DMS53 treated with DMSO at 0.1 percent for 48 hours (cell line): Measurements from ENCODE around the gene B9D2.
"Not testable (repeated sequence)": the region's sequence is repeated elsewhere in the genome, so short reads cannot be mapped to it uniquely, and the experiment has no call there.

Experiments used
- DNase-seq: peaks from one replicate; lab custom pipeline; 2025; ENCODE audit not compliant: unreplicated experiment; lab: John Stamatoyannopoulos, UW

Gene B9D2

GRCh38 chr19:41391618-41392017, 27.7 kb upstream of the B9D2 start:
- no peak for DNase-seq

- no peak for DNase-seq
Measured at GRCh38 chr19:41386442-41386841, 22.5 kb upstream of the B9D2 start.

- DNase-seq, result no peak
Measured at GRCh38 chr19:41384351-41384750, 20.4 kb upstream of the B9D2 start.

DNA sequence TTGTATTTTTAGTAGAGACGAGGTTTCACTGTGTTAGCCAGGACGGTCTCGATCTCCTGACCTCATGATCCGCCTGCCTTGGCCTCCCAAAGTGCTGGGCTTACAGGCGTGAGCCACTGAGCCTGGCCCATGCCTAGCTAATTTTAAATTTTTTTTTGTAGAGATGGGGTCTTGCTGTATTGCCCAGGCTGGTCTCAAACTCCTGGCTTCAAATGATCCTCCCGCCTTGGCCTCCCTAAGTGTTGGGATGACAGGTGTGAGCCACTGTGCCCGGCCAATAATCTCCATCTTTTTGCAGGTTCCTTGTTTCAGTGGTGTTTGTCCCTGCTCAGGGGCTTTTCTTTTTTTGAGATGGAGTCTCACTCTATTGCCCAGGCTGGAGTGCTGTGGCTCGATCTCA, 17.6 kb upstream of the B9D2 start:
- DNase-seq, result not testable (repeated sequence)

DNA sequence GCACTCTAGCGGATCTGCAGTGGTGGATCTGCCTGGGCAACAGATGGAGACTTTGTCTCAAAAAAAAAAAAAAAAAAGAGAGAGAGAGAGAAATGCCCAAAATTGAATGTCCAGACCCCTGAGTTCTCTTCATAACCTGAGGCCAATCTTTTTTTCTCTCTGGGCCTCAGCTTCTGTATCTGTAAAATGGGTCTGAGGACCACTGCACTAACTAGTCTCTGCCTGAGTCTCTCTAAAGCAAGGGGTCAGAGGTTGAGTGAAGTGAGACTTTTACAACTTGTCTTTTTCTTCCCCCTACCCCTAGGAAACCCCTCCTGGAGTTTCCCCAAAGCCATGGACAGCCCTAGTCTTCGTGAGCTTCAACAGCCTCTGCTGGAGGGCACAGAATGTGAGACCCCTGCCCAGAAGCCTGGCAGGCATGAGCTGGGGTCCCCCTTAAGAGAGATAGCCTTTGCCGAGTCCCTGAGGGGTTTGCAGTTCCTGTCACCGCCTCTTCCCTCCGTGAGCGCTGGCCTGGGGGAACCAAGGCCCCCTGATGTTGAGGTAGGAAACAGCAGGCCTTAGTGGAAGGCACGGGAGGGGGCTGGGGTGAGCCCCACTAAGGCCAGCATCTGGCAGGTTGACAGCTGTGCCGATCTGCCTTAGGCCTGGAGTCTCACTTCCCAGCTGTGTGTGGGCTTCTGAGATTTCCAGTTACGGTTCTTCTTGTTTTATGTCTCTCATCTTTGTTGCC, 14.2 kb upstream of the B9D2 start:
- DNase-seq, result no peak

GRCh38 chr19:41376998-41377365, 13.0 kb upstream of the B9D2 start:
- DNase-seq, result no peak

GRCh38 chr19:41376241-41376997, 12.5 kb upstream of the B9D2 start, which contains the start of gene TMEM91:
Gene TMEM91 (plus strand): TSS chr19:41376533. CDS start chr19:41378310, 1,777 bp downstream.
- peak; percentile 33 for DNase-seq

DNA sequence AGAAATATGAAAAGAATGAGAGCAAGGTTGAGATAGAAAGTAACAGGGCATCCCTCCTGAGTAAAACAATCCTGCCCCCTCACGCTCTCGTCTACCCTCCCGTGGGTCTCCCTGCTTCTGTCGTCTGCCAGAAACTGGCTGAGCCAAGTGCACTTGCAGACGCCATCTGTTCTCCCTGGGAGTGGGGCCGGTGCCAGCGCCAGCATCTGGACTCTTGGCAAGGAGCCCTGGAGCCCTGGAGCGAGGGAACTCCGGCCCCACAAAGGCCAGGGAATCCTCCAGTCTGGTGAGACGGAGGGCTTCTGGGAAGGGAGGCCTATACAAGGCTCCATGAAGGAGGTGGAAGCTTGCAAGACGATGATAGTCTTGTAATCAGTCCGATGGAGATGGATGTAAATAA, 10.0 kb upstream of the B9D2 start:
- DNase-seq, result peak; percentile 75

GRCh38 chr19:41372501-41372900, 8.6 kb upstream of the B9D2 start:
- DNase-seq, result no peak

GRCh38 chr19:41371541-41371940, 7.6 kb upstream of the B9D2 start:
- DNase-seq, result no peak

DNA sequence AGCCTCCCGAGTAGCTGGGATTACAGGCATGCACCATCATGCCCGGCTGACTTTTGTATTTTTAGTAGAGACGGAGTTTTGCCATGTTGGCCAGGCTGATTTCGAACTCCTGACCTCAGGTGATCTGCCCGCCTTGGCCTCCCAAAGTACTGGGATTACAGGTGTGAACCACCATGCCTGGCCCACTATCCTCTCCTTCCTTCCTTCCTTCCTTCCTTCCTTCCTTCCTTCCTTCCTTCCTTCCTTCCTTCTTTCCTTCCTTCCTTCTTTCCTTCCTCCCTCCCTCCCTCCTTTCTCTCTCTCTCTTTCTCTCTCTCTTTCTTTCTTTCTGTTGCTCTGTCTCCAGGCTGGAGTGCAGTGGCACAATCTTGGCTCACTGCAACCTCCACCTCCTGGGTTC, 7.2 kb upstream of the B9D2 start:
- DNase-seq, result not testable (repeated sequence)

GRCh38 chr19:41369769-41370168, 5.8 kb upstream of the B9D2 start:
- DNase-seq, result no peak

DNA sequence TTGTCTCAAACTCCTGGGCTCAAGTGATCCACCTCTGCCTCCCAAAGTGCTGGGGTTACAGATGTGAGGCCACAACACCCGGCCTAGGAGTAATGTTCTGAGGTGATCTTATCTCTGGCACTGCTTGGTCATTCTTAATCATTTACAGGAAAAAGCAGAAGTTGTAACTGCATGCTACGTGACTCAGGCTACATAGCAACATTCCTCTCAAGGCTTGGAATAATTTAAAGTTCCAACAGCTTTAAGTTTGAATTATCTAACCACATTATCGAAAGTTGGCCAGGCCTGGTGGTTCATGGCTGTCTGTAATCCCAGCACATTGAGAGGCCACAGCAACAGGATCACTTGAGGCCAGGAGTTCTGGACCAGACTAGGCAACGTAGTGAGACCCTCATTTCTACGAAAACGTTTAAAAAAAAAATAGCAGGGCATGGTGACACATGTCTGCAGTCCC, 3.9 kb upstream of the B9D2 start:
- no peak for DNase-seq

DNA sequence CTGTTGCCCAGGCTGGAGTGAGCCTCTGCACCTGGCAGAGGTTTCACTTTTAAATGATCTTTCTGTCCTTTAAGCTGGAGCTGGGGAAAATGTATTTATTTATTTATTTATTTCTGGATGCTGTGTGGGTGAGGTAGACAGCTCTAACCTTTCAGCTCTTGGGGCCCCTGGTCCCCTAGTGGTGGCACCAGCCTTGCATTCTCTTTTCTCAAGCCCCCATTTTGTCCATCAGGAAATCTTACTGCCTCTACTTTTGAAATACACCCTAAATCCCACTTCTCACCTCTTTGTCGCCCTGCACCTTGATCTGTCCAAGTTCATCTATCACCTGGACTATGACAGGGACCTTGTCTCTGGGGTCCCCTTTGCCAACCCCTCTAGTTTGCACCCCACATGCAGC, 2.1 kb upstream of the B9D2 start:
- no peak for DNase-seq

- no peak for DNase-seq
Measured at GRCh38 chr19:41364524-41365391, 809 bp upstream of the B9D2 start.

DNA sequence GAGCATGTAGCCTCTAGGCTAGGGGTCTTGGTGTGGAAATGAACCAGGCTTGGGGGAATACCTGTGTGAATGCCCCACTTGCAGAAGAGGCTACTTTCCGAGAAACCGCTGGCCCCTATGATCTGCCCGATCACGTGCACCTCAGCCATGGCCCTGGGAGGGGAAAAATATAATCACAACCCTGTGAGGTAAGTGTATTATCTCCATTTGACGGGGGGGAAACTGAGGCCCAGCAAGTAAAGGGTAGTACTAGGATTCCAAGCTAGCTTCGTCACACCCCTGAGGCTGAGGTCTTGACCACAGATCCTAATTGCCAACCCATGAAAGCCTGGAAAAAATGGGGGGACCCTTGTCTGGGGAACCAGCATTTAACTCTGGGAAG, 587 bp downstream of the B9D2 start:
- DNase-seq, result no peak

GRCh38 chr19:41362143-41362847, 1.7 kb downstream of the B9D2 start:
- DNase-seq, result peak; percentile 90

GRCh38 chr19:41359741-41360140, 4.2 kb downstream of the B9D2 start:
- DNase-seq, result no peak

DNA sequence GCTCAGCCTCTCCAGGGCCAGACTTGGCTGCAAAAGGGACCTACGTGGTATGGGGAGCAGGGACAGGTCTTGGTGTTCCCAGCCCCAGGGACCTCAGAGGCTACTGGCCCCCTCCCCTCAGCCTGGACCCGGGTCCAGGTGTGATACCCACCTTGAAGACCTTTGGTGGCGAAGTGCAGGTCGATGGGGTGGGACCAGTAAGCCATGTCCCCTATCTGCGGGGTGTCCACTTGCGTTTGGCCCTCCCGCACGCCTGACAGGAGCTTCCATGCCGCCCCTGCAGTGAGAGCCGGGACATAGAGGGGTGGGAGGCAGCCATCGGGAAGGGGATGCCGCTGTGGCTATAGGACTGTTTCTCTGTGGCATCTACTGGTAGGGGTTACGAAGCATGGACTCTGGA, 6.2 kb downstream of the B9D2 start:
- DNase-seq, result no peak

GRCh38 chr19:41356984-41357739, 6.8 kb downstream of the B9D2 start:
- DNase-seq, result no peak
